HG03565 (cell line): ENCODE measurements around the gene MPO.
A peak's percentile ranks its signal among the peaks of the same experiment; 100 is the strongest.

Experiments
- ATAC-seq: cut with Tn5 transposase; IDR thresholded peaks from one replicate; pipeline ENCODE4 v1.9.1; 2021; ENCODE audit warnings: mild to moderate bottlenecking, moderate library complexity; ENCODE audit not compliant: unreplicated experiment

The MPO gene

DNA sequence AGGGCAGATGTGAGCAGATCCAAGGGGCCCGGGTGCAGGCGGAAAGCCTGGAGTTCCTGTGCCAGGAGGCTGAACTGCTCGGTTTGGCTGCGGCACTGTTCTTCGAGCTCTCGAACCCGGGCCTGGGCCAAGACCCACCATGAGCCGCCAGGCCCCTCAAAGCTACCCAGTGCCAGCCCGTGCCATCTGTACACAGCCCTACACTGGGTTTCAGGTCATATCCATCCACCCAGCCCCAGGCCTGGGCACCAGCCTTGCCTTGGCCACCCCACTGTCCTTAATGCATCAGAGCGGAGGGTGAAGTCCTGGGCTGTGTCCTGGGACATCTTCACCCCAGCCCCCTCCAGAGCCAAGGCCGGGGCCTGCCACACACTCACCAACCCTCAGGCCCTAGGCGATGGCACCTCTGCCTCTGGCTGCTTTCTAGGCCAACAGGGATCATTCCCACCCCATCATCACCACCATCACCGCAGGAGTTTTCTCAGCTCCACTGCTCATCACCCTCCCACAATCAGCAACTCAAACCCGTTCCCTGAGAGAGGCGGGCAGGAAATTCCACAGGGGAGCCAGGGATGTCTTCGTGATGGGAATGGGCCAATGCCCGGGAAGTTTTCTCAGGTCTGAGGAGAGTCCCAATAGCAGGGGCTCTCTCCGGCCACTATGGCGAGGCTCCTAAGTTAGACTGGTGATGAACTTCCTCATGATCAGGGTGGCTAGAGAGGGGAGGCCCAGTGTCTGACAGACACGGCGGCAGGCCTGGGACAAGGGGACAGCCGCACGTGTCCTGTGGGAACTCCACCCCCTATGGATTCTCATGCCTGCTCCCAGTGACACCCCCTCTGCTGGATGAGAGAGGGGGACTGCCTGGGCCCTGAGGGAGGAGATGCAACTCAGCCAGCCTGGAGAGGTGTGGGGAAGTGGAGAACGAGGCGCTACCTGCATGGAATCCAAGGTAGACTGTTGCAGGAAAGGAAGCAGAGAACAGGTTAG, 38.7 kb upstream of the MPO start:
- no peak for ATAC-seq

DNA sequence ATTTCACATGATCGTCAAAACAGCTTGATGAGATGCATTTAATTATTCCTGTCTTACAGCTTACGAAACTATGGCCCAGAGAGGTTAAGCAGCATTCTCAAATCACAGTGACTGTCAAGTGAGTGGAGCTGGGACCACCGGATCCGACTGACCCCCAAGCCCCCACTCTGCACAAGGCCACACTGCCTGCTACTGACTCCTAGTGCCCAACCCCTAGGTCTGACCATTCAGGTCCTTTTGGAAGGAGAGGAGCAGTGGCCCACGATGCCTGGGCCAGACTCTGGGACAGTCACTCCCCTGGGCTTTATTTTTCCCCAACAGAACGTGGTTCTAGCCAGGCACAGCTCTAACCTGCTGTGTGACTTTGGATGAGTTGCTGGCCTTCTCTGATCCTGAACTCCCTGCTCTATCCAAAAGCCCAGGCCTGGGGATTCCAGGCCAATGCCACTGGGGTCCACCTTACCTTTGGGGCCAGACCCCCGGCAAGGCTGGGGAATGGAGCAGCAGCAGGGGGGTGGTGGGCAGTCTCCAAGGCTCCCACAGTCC, 38.0 kb upstream of the MPO start:
- no peak for ATAC-seq

DNA sequence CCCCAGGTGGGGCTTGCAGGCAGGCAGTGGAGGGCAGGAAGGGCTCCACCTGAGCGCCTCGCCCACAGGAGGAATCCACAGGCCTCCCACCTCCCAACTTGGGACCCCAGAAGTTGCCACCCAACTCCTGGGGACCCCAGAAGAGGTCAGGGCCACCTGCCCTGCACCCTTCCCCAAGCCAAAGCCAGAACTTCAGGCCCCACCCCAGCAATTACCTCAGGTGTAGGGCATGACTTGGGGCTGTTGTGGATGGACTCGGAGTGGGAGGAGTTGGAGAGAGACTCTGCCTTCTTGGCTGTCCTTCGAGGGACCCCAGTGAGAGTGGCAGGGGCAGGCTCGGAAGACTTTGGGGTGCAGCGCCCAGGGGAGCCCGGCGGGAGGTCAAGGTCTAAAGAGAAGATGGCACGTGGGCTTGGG, 37.3 kb upstream of the MPO start:
- ATAC-seq: no peak

DNA sequence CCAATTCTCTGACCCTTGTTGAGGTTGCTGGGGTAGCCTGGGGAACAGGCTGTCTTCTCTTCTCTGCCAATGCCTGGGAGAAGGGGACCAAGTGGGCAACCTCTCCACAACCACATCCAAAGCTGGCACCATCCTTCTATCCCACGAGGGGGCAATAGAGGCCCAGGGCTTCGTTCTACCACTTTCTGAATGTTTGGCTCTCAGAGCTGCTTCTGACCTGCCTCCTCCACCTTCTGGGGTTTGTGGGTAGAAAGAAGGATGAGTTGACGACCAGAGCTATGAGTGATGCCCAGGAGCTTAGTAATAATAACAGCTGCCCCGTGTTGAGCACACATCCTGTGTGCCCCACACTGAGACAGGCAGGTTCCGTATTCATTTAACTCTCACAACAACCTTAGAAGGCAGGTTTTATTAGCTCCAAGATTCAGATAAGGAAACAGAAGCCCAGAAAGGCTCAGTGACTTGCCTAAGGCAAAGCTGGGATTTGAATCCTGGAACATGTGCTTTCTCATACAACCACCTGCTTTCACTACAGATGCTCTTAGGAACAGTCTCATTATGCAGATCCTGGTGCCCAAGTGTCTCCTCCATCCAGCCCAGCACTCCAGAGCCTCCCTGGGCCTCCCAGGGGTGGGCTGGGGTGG, 36.8 kb upstream of the MPO start:
- peak; percentile 46 for ATAC-seq

DNA sequence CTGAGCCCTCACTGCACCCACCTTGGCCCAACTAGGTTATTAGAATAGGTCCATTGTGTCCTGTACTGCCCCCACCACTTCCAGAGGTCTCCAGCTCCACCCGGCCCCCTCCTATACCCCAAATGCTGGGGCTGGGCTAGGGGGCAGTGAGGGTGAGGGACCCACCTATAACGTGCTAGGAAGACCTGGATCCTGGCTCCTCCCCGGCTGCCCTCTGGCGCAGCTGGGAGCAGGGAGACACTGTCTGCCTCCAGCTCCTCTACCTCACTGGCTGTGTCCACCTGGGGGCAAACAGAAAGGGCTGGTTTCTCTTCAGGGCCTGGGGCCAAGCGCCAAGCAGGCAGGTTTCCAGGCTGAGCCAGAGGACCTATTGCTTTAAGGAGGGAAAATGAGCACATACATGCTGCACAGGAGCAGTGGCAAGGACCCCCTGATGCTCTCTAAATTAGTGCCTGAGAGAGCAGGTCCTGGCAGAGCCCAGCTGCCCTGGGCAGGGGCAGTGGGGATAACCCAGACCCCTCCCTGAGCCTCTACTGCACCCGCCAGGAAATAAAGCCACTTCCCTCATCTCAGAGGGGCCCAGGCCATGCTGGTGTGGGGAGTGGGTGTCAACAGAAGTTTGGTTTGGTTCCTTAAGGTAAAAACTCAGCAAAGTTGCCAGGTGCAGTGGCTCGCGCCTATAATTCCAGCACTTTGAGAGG, 35.7 kb upstream of the MPO start:
- ATAC-seq: no peak

DNA sequence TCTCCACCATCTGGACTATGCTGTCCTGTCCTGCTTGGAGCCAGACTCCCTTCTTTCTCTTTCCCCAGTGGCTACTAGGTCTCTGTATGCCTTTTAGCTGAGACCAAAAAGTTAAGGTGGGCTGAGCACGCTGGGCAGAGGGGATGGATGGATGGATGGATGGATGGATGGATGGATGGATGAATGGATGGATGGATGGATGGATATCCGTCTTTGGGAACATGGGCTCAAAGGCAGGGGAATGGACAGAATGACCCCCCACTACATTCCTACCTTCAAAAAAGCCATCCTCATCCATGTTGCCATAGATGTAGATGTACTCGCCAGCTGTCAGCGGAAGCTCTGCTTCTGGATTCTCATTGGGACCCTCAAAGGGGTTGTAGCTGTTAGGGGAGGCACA, 35.0 kb upstream of the MPO start:
- ATAC-seq: no peak

DNA sequence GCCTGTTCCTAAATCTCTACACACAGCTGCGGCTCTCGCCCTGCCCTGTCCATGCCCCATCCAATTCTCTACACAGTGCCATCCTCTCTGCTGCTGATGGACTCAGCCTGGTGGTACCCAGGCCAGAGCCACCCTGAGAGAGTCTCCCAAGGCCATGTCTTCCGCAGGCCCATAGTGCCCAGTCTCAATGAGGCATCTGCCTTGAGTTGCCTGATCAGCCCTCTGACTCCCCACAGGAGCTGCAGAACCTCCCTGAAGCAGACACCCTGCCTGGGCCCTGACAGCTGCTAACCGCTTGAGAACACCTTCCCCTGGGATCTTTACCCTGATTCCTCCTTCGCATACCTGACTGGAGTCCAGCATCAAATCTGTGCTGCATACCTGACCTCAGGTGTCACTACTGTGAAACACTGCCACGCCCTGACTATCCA, 34.6 kb upstream of the MPO start:
- no peak for ATAC-seq

DNA sequence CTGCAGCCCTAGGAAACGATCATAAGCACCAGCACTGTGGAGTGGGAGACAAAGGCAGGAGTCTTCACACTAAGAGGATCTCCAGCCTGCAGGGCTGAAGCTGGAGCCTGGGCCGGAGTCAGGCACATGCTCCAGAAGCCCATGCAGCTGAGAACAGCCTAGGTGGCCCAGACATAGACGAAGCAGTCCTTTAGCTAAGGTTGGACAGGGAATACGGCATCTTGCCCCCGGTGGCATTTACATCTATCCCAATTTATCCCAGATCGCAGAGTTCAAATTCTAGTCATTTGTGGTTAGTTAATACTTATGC, 33.9 kb upstream of the MPO start:
- no peak for ATAC-seq

DNA sequence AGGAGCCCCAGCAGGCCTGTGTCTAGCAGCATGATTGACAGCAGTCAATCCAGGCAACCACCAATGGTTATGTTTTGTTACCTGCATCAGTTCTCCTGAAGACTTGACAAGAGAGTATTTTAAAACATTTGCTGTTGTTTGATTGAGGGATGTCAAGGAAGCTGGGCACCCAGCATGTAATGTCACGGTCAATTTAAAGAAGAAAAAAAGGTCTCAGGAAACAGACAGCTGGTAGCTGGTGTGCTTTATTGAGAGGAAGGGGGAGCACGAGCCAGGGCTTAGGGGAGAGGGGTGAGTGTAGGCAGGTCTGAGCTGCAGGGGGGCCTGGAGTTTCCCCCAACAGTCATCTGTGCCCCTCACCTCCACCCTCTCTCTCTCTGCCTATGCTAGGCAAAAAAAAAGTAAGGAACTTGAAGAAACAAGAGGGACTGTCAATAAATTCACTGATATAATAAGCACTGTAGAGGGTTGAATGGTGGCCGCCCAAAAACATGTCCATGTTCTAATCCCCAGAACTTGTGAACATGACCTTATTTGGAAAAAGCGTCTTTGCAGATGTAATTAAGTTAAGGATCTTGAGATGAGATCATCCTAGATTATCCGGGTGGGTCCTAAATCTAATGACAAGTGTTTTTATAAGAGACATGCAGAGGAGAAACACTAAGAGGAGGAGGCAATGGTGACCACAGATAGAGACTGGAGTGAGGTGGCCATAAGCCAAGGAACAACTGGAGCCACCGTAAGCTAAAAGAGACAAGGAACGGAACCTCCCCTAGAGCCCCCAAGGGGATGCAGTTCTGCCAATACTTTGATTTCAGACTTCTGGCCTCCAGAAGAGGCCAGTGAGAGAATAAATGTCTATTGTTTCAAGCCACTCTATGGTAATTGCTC, 33.3 kb upstream of the MPO start:
- no peak for ATAC-seq

DNA sequence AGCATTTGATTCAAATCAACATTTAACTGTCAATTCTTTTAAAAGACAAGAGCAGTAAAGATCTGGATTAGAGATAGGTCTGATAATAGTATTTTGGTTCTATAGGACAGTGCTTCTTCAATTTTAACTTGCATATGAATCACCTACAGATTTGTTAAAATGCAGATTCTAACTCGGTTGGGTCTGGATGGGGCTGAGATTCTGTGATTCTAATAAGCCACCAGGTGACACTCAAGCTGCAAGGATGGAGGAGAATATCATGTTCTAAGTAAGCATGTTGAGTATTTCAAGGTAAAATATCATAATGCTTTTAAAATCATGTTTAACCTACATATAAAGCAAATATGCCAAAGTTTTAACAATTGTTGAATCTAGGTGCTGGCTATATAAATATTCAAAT, 32.1 kb upstream of the MPO start:
- no peak for ATAC-seq

DNA sequence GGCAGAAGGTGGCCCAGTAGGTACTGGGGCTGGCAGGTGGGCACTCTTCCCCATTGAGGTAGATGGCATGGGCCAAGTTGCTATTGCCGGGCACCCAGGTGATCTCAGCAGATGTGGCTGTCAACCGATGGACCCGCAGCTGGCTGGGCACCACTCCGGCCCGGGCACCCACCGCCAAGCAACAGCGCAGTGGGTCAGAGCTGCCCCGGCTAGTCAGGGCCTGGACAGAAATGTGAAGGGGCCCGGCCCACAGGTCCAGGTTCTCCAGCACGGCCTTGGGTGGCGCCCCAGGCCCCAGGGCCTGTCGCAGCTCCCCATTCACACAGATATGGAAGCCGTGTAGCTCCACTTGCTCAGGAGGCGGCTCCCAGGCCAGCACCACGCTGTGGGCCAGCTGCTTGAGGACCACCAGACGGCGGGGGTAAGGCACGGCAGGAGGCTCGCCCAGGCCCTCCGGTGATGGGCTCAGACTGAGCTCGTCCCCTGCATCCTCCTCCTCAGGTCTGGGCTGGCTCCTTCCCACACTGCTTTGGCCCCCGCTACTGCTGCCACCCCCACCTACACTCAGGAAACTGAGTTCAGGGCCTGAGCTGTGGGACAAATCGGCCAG, 31.4 kb upstream of the MPO start:
- ATAC-seq: no peak

DNA sequence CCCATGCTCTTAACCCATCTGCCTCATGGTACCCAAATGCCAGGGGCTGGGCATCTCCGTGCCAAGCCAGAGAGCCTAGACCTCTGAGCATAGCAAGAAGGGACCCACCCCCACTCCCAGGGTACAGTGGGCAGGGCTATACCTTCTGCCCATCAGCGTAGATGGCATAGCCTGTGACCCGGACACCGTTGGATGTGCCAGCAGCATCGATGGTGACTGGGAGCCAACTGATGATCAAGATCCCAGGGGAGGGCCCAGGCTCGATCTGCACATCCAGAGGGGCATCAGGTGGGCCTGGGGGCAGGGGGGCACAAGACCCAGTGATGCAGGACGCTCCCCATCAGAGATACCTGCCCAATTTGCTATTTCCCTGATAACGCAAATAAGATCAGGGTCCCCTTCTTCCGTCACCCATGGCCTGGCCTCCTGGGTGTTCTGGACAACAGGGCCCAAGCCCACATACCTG, 30.7 kb upstream of the MPO start:
- no peak for ATAC-seq

DNA sequence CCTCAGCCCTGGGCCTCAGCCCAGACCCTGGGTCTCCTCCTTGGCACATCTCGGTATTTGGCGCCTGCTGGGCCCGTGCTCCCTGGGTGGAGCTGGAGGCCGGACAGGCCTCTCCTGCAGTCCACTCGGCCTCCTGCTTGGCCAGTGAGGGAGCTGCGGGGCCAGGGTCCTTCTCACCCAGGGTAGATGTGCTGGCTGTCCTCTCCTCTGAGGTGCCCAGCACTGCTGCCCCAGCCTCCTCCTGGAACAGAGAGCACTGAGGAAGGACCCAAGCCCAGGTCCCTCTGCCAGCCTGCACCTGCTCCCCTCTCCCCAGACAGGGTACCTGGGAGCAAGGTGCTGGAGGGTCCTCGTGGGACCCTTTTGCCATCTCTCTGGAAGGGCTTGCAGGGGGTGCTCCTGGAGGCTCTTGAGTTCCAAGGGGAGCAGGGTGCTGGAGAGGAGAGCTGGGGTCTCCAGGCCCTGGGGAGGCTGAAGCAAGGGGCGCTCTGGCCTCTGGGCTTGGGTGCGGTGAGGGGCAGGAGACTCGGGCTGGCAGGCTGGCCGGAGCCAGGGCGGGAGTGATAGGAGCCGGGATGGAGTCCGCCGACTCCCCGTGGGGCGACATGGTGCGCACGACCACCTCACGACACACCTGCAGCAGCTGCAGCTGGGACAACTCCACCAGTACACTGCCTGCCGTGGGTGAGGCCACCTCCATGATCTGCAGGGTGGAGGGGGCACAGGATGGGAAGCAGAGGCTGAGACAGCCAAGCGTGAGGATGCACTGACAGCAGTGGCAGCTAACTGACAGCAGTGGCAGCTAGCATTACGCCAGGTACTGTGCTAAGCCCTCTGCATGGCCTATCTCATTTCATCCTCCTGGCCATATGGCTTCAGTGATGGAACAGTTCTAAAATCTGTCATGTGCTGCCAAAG, 30.0 kb upstream of the MPO start:
- no peak for ATAC-seq

DNA sequence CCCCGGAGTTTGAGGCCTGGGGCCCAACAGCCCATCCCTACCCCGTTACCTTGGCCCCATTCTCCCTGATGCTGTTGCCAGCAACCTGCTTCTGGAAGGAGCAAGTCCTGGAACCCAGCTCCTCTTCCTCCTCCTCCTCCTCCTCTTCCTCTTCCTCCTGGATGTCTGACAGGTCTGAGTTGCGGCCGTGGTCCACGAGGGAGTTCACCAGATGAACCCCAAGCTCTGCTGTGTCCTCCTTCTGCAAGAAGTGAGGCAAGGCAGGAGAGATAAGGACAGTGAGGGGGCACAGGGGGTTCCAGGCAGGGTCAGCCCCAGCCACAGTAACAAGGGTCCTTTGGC, 29.2 kb upstream of the MPO start:
- ATAC-seq: no peak

DNA sequence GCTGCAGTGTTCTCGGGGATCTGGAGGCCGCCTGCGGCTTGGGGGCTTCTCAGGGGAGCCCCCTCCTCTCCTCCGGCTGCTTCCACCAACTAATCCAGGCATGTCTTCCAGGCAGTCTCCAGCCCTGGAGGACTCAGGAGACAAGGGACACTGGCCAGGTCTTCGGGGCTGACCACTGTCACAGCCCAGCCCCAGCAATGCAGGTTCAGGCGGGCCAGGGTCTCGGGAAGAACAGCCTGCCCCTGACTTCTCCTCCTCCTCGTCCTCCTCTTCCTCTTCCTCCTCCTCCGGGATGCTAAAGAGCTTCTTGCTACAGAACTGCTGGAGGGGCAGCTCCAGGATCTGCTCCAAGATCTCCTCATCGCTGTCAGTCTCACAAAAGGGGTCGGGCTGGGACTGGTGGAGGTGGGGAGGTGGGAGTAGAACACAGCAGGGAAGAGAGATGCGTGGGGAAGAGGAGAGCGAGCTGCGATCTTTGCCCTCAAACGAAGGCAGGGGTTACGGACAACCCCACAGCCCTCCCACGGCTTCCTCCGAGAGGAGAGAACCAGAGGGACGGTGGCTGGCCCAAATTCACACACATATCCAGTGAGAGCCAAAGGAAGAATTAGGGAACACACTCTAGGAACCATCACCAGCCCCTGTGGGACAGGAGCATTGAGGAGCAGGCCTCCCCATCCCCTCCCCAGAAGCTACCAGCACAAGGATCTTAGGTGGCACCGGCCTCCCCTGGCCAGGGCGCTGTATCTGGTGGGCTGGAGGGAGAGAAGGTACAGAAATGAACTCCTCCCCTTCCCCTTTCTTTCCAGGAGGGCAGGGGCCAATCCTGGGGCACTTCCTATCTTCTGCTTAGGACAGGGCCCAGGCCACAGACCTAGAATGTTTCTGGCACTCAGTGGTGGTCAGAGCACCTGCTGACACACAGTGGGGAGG, 28.5 kb upstream of the MPO start:
- ATAC-seq: no peak

DNA sequence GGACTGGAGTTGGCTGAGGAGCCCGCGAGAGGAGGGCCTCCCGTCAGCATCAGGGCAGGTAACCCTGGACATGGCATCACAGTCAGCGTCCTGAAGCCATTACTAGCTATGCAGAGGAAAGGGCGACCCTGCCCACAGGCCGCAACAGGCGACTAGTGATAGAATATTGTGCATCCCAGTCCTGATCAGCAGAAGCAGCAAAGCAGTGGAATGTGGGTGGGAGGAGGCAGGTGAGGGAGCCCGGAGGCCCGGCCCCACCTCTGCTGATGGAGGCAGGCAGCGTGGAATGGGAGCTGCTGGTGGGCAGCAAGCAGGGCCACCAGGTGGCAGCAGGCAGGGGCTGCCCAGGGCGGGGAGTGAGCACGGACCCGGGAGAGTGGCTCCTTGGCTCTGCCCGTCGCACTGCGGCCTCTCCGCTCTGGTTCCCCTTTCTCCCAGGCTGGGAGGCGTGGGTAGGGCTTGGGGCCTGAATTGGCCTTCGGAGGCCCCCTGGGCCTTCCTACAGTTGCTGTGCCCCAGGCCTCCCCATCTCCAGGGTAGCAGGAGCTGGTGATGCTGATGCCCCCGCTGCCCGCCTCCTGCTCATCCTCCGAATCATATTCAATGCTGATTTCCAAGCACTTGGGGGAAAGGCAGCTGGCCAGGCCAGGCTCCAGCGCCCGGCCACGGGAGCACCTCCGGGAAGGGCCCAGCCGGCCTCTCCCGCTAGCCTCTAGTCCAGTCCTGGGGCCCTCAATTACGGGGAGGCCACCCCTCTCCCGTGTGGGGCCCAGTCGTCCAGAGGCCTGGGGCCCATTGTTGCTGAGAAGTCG, 27.6 kb upstream of the MPO start:
- no peak for ATAC-seq
